Left cardiac atrium (tissue), 4 donors: ENCODE measurements around the gene METTL23. TPM values are rescaled to one million over a fixed set of nuclear protein-coding genes. Genes with fewer than 3 reads are reported as not detected.
A peak's percentile ranks its signal among the peaks of the same experiment; 100 is the strongest.

Source experiments
- ATAC-seq, 2 donors: fragments of 200-7000 bp; cut with Tn5 transposase; one replicate each; pipeline ENCODE4 v1.9.1; 2020; ENCODE audit warnings: mild to moderate bottlenecking in 2 of 2, moderate library complexity in 2 of 2
- DNase-seq: peaks from one replicate; pipeline ENCODE4 v3.0.0-alpha.2; 2020
- intact Hi-C, 2 donors: fragments of 100-400 bp; cut with DNase I; formaldehyde crosslinking; loops; one replicate each; pipeline versions ENCODE4 v1.14.1 to v1.15.1; 2022 to 2023
- long read RNA-seq: library from polyadenylated mRNA; unstranded; transcript quantifications from one replicate; pipeline ENCODE4 v2.0.0, GENCODE V29; 2021
- total RNA-seq, 2 donors: library from RNA; stranded (reverse); fragmentation: NEBNext Ultra II Directional; extraction: Animal tissue kit (Norgen Biotek cat#: 25700); gene quantifications; one replicate each; pipeline ENCODE4 v1.2.1, GENCODE V29; 2021
- donor health status: DM: no; HTN: yes; CAD: no.
- donor health status: DM: no; HTN: yes; CAD: no; lungs with severe emphysema.
- donor health status: DM: yes; HTN: yes; CAD: no.
- donor health status: Dilated cardiomyopathy.

The METTL23 gene
- total RNA-seq = 10 to 100 TPM; 22.0 to 25.7 TPM
- long read RNA-seq, partial matches to known transcripts = 1 of 4 reads
- long read RNA-seq, other reads (novel, unspliced or antisense) = 1 of 4 reads

GRCh38 chr17:76726776-76727718 is at the start of gene METTL23:
METTL23 (plus strand) TSS chr17:76726839; CDS start chr17:76729711, 2,872 bp downstream.
- ATAC-seq (peak; percentile 58 to 68), DNase-seq (peak; percentile 89)
- intact Hi-C loops = no loop called here

- DNase-seq (no peak), ATAC-seq (no peak)
- intact Hi-C loops = no loop called here
These were observed 49.2 kb upstream of the METTL23 start for GRCh38 chr17:76677406-76677805.

GRCh38 chr17:76678330-76678729 is 48.3 kb upstream of the METTL23 start:
- ATAC-seq = no peak
- intact Hi-C loops = no loop called here

GRCh38 chr17:76679239-76679638 is 47.4 kb upstream of the METTL23 start:
- intact Hi-C loops = no loop called here
- no peak for ATAC-seq
- no peak for DNase-seq

More at GRCh38 chr17:76678330-76678729, 48.3 kb upstream of the METTL23 start:
- DNase-seq = no peak

GRCh38 chr17:76681222-76682137 is 45.2 kb upstream of the METTL23 start:
- intact Hi-C loops = loop anchor here in 1 of 2 donors (5.0 kb wide), 1 partner anchor 36 kb away; no protein-coding TSS in a partner anchor
- DNase-seq = peak; percentile 80
- peak; percentile 59 for ATAC-seq

GRCh38 chr17:76682296-76682695 is 44.3 kb upstream of the METTL23 start:
- ATAC-seq = peak; percentile 58 to 77
- intact Hi-C loops = loop anchor here in 1 of 2 donors (5.0 kb wide), 1 partner anchor 35 kb away; no protein-coding TSS in a partner anchor
- DNase-seq = peak; percentile 69

GRCh38 chr17:76683011-76683755 is 43.5 kb upstream of the METTL23 start:
- intact Hi-C loops = loop anchor here in 1 of 2 donors (5.0 kb wide), 1 partner anchor 34 kb away; no protein-coding TSS in a partner anchor
- DNase-seq = no peak
- no peak for ATAC-seq

GRCh38 chr17:76683921-76684745 is 42.5 kb upstream of the METTL23 start:
- intact Hi-C loops = loop anchor here in 1 of 2 donors (5.0 kb wide), 1 partner anchor 33 kb away; no protein-coding TSS in a partner anchor
- ATAC-seq (no peak), DNase-seq (no peak)

- ATAC-seq (no peak), DNase-seq (no peak)
- intact Hi-C loops = loop anchor here in 1 of 2 donors (5.0 kb wide), 1 partner anchor 33 kb away; no protein-coding TSS in a partner anchor
These were observed 41.9 kb upstream of the METTL23 start for GRCh38 chr17:76684756-76685155.

GRCh38 chr17:76685366-76685765 is 41.3 kb upstream of the METTL23 start:
- ATAC-seq = no peak
- no peak for DNase-seq
- intact Hi-C loops = no loop called here

GRCh38 chr17:76685846-76686245 is 40.8 kb upstream of the METTL23 start:
- DNase-seq (no peak), ATAC-seq (peak in 1 of 2 donors; percentile 3)
- intact Hi-C loops = no loop called here

GRCh38 chr17:76686538-76687297 is 39.9 kb upstream of the METTL23 start:
- ATAC-seq (no peak), DNase-seq (no peak)
- intact Hi-C loops = no loop called here

GRCh38 chr17:76687298-76688164 is 39.1 kb upstream of the METTL23 start:
- ATAC-seq (peak; percentile 50 to 53), DNase-seq (peak; percentile 77)
- intact Hi-C loops = no loop called here

- ATAC-seq (peak; percentile 12 to 51), DNase-seq (peak; percentile 52)
- intact Hi-C loops = no loop called here
These were observed 38.4 kb upstream of the METTL23 start for GRCh38 chr17:76688165-76688622.

- ATAC-seq (no peak), DNase-seq (no peak)
- intact Hi-C loops = no loop called here
These were observed 36.8 kb upstream of the METTL23 start for GRCh38 chr17:76689859-76690258.
